CD4-positive, alpha-beta T cell (primary cell): ENCODE data around the gene CASKIN1. TPM values are rescaled to one million over a fixed set of nuclear protein-coding genes. Genes with fewer than 3 reads are reported as not detected.

Experiments
- ATAC-seq: fragments of 200-7000 bp; cut with Tn5 transposase; one replicate; pipeline ENCODE4 v1.10.0; 2022; ENCODE audit warnings: mild to moderate bottlenecking; ENCODE audit not compliant: poor library complexity
- CTCF ChIA-PET: fragments of 350-600 bp; sonication (Branson Sonifier 250); formaldehyde crosslinking; loops from one replicate; lab custom pipeline; 2021; ENCODE audit warnings: antibody characterized with exemption, inconsistent platforms; lab: Charles Lee
- POLR2A ChIA-PET: fragments of 350-600 bp; sonication (Branson Sonifier 250); formaldehyde crosslinking; loops from one replicate; lab custom pipeline; 2021; ENCODE audit warnings: antibody characterized with exemption, inconsistent platforms; lab: Charles Lee
- DNase-seq, 14 experiments: peaks; one replicate each; pipeline ENCODE4 v3.0.0-alpha.2; 2013 to 2020; ENCODE audit warnings: mixed read lengths in 2 of 14
- H3K27ac ChIP-seq, 2 donors: one replicate each; pipeline versions ENCODE4 v1.5.1 to v1.7.0; 2013; ENCODE audit warnings: low read length in 2 of 2, low read depth in 1 of 2, mild to moderate bottlenecking in 1 of 2
- H3K27me3 ChIP-seq, 2 experiments: 1 replicate in 1 of 2; 2 replicates in 1 of 2; pipeline versions ENCODE4 v1.6.1 to v1.7.0; 2013; ENCODE audit warnings: low read length in 2 of 2, control low read depth in 1 of 2, mild to moderate bottlenecking in 1 of 2, moderate library complexity in 1 of 2; ENCODE audit not compliant: insufficient read depth in 2 of 2, control insufficient read depth in 1 of 2
- H3K36me3 ChIP-seq: one replicate; pipeline ENCODE4 v1.6.1; 2013; ENCODE audit warnings: low read length, control low read depth; ENCODE audit not compliant: insufficient read depth
- H3K4me1 ChIP-seq: one replicate; pipeline ENCODE4 v1.6.1; 2013; ENCODE audit warnings: low read length, control low read depth; ENCODE audit not compliant: insufficient read depth
- H3K4me3 ChIP-seq: one replicate; pipeline ENCODE4 v1.5.1; 2013; ENCODE audit warnings: mild to moderate bottlenecking, low read length, moderate library complexity
- H3K9me3 ChIP-seq, 2 experiments: 1 replicate in 1 of 2; 2 replicates in 1 of 2; pipeline versions ENCODE4 v1.6.1 to v1.7.0; 2013; ENCODE audit warnings: low read length in 2 of 2, mild to moderate bottlenecking in 2 of 2, control low read depth in 1 of 2, moderate library complexity in 1 of 2; ENCODE audit not compliant: control insufficient read depth in 1 of 2, insufficient read depth in 1 of 2
- H3K27ac Mint-ChIP-seq: one replicate; pipeline ENCODE4 v1.8.0; 2020; ENCODE audit warnings: mixed read lengths
- H3K27me3 Mint-ChIP-seq: one replicate; pipeline ENCODE4 v1.8.0; 2021; ENCODE audit warnings: mixed read lengths
- H3K36me3 Mint-ChIP-seq: one replicate; pipeline ENCODE4 v1.8.0; 2021; ENCODE audit warnings: low read depth, mixed read lengths
- H3K4me1 Mint-ChIP-seq: one replicate; pipeline ENCODE4 v1.8.0; 2021; ENCODE audit warnings: low read depth, mixed read lengths
- H3K4me3 Mint-ChIP-seq: one replicate; pipeline ENCODE4 v1.8.0; 2020; ENCODE audit warnings: mild to moderate bottlenecking, mixed read lengths
- H3K9me3 Mint-ChIP-seq: one replicate; pipeline ENCODE4 v1.8.0; 2020; ENCODE audit warnings: mixed read lengths
- CTCF ChIP-seq: fragments of 200-600 bp; IDR thresholded peaks from one replicate; pipeline ENCODE4 v1.8.0; 2022; ENCODE audit warnings: antibody characterized with exemption, mild to moderate bottlenecking
- intact Hi-C, 2 experiments: fragments of 100-400 bp; cut with DNase I in 1 of 2; cut with micrococcal nuclease in 1 of 2; formaldehyde crosslinking; loops; one replicate each; pipeline versions ENCODE4 v1.15.1 to v1.9.0; 2023 to 2025; cut with DNase I, micrococcal nuclease
- total RNA-seq, 174 experiments: library from RNA in 2 of 174; stranded (reverse) in 2 of 174; gene quantifications; one replicate each; pipeline ENCODE4 v1.2.3 and lab custom pipeline; 2021 to 2026

CASKIN1 gene
- total RNA-seq, 2 experiments from 2014 or later = 0.06 TPM; not detected in 1

GRCh38 chr16:2188395-2188794 lies 8.0 kb downstream of the CASKIN1 start:
- no peak overlapping the region for H3K27ac Mint-ChIP-seq
- no peak for TF ChIP-seq CTCF

GRCh38 chr16:2187212-2187611 lies 9.2 kb downstream of the CASKIN1 start:
- H3K9me3 Mint-ChIP-seq = no peaks in the 10 kb centered on the region
- no peaks in the 10 kb centered on the region for H3K27me3 Mint-ChIP-seq
- POLR2A ChIA-PET = no interaction called here
- CTCF ChIA-PET = no interaction called here
- Histone ChIP-seq H3K4me1 (no peaks in the 10 kb centered on the region), H3K27ac (no peak overlapping the region), H3K27me3 (no peaks in the 10 kb centered on the region), H3K36me3 (no peaks in the 10 kb centered on the region), H3K9me3 (no peaks in the 10 kb centered on the region), H3K4me3 (no peak overlapping the region)
- no peaks in the 10 kb centered on the region for H3K36me3 Mint-ChIP-seq
- H3K27ac Mint-ChIP-seq = no peak overlapping the region
- intact Hi-C loops = no loop called here
- H3K4me1 Mint-ChIP-seq = no peaks in the 10 kb centered on the region
- H3K4me3 Mint-ChIP-seq = no peak overlapping the region
- ATAC-seq (no peak), DNase-seq (no peak)
- no peak for TF ChIP-seq CTCF

More at GRCh38 chr16:2188395-2188794, 8.0 kb downstream of the CASKIN1 start:
- POLR2A ChIA-PET = no interaction called here
- no peak for ATAC-seq
- intact Hi-C loops = no loop called here
- H3K27me3 ChIP-seq = no peaks in the 10 kb centered on the region
- no peaks in the 10 kb centered on the region for H3K36me3 Mint-ChIP-seq
- no peak overlapping the region for H3K4me3 Mint-ChIP-seq
- no peaks in the 10 kb centered on the region for H3K36me3 ChIP-seq
- CTCF ChIA-PET = no interaction called here
- H3K4me3 ChIP-seq = no peak overlapping the region
- H3K27ac ChIP-seq = no peak overlapping the region
- H3K9me3 Mint-ChIP-seq = no peaks in the 10 kb centered on the region
- H3K4me1 ChIP-seq = no peaks in the 10 kb centered on the region
- no peak for DNase-seq
- H3K27me3 Mint-ChIP-seq = no peaks in the 10 kb centered on the region
- H3K9me3 ChIP-seq = no peaks in the 10 kb centered on the region
- no peaks in the 10 kb centered on the region for H3K4me1 Mint-ChIP-seq

GRCh38 chr16:2186505-2186904 lies 9.9 kb downstream of the CASKIN1 start:
- no peaks in the 10 kb centered on the region for H3K9me3 Mint-ChIP-seq
- POLR2A ChIA-PET = no interaction called here
- no peak for TF ChIP-seq CTCF

More at GRCh38 chr16:2186505-2186904, 9.9 kb downstream of the CASKIN1 start:
- CTCF ChIA-PET = no interaction called here
- DNase-seq (no peak), ATAC-seq (no peak)
- Histone ChIP-seq H3K9me3 (no peaks in the 10 kb centered on the region), H3K4me3 (no peak overlapping the region), H3K27ac (no peak overlapping the region), H3K27me3 (no peaks in the 10 kb centered on the region), H3K36me3 (no peaks in the 10 kb centered on the region), H3K4me1 (no peaks in the 10 kb centered on the region)
- no peaks in the 10 kb centered on the region for H3K27me3 Mint-ChIP-seq
- intact Hi-C loops = no loop called here
- H3K4me3 Mint-ChIP-seq = no peak overlapping the region
- H3K27ac Mint-ChIP-seq = no peak overlapping the region
- no peaks in the 10 kb centered on the region for H3K36me3 Mint-ChIP-seq
- H3K4me1 Mint-ChIP-seq = no peaks in the 10 kb centered on the region
